ENCODE measurements around the gene ZBTB7C.

The ZBTB7C gene

DNA sequence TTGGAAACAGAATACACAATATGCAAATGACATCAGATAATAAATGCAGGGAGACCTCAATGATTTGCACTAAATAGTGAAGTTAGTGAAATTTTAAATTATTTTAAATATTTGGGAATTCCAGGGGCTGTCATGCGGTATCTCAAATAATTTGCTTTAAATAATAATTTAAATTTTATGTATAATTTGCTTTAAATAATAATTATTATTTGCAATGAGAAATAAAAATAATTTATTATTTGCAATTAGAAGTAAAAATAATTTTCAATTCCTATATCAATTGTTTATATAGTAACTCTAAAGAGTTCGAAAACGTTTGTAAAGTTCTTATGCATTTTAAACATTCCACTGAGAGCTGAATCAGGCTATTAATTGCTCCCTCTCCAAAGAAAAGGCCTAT, 226.4 kb downstream of the ZBTB7C start:
- no peak for DNase-seq

DNA sequence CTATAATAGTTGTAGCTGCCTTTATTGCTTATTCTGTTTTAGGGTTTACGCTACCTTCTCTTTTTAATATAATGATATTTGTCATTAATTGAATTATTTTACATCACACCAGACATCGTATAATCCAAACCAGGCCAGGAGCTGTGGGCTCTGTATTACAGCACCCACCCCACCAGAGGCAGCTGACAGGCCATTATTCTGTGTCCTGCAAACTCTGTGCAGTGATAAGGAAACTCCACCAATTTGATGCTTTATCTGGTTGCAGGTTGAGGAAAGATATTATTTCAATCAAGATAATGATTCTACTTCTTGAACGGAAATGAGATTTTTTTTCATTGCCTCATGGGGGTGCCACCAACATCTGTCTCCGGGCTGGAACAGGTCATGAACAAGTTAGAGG, 227.3 kb downstream of the ZBTB7C start:
- DNase-seq, result no peak

DNA sequence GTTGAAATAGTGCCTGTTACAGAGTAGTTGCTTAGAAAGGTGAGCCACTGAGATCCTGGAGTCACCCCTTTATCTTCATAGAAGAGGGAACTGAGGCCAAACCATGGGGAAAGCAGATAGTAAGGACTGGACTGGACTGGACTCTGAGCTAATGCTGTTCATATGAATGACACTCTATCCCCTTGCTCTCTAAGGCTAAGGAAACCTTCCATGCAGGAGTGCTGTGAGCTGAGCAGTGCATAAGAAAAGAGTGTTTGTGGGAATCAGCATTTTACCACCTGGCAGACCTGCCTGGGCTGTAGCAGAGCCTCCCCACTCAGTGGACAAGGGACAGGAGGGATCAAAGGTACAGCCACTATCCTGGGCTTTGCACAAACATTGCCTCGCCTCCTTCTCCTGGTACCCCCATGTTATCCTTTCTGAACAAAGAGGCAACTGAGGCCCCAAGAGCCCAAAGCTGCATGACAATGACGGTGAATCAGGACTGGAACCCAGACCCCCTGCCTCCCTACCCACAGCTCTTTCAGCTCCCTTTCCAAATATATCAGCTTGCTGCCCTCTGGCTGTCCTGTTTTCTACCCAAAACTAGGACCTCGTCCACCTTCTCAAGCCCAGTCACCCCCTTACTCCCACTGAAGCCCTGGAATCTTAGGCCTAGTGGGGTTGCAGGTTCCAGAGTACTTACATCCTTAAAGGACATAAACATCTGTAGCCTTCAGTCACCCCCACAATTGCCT, 227.9 kb downstream of the ZBTB7C start:
- no peak for DNase-seq

DNA sequence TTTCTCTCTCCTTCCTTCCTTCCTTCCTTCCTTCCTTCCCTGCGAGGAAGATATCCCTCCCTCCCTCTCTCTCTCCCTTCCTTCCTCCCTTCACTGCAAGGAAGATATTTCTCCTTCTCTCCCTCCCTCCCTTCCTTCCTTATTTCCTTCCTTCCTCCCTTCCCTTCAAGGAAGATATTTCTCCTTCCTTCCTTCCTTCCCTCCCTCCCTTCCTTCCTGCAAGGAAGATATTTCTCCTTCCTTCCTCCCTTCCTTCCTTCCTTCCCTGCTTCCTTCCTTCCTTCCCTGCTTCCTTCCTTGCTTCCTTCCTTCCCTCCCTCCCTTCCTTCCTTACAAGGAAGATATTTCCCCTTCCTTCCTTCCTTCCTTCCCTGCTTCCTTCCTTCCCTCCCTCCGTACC, 229.5 kb downstream of the ZBTB7C start:
- DNase-seq, result no peak

DNA sequence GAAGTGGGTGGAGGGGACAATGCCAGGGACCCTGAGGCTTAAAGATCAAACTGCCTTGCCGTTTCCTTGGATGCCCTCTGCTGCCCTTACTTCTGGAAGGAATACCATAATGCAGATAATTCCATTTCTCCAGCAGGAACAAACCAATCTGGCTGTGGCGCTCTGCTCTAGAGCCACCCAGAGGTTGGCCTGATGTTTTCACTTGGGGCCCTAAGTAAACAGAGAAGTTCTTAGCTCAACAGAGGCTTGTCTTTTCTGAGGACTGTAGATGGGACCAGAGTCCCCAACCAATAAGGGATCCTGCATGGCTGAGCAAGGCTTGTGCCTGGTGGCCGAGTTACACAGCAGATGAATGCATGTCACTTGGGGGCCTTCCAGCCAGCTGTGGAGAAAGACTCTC, 230.2 kb downstream of the ZBTB7C start:
- DNase-seq, result no peak

DNA sequence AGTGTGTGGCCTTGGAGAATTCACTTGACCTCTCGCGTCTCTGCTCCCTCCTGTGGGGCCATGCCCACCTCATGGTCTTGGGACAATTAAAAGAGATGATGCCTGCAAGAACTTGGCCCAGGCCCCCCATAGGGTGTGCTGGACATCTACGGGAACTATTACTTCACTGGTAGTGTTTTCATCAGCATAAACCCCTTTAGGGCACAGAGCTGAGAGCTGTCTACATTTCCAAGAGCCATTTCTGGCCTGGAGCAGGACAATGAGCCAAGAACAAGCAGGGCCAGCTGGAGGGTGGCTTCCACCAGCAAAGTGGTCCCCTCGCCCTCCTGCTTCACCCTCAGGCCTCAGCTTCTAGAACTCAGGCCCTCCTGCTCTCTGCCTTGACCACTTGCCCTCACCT, 232.3 kb downstream of the ZBTB7C start:
- no peak for DNase-seq

DNA sequence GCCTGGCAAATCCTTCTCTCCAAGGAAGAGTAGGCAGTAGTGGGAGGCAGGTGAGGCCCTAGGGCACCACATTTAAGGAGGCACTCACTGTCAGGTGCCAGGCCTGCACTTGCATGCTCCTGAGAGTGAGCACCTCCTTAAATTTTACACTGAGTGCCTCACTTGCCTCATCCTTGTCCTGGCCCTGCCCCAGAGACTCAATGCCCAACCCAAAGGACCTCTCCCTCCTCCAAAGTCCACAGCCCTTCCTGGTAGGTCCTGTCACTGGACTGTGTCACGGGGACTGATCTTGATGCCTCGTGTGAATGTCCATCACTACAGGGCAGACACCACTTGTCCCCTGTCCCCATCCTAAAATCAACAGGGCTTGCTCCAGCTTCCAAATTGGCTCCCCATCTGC, 235.6 kb downstream of the ZBTB7C start:
- DNase-seq, result no peak

DNA sequence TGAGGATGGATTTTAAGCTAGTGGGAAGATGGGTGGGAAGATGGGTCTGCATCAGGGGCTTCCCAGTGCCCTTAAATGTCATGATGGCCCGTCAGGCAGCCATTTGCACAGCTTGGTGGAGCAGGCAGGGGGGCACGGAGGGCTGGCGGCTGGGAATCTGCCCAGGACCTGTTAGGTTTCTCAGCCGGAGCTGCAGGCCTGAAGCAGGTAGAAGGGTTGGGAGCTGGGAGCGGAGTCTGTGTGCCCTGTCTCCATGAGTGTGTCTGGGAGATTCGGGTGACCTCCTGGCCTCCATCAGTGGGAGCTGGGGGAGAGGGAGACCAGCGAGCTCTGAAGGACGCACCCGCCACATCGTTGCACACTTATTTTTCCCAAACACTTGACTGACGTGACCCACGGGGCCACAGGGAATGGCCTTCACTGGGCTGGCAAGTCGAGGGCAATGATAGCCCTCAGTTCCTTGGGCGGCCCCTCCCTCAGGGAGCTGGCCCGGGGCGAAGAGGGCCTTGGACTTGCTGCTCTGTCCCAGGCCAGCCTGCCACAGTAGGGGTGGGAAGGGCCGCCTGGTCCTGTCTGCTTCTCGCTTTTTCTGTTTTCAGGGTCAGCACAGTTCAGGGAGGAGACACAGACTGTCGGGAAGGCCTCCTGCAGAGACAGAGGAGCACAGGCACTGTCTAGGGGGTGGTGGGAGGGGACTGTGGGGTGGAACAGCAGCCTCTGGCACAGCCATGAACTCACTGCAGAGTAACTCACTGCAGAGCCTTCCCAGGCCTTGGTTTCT, 236.8 kb downstream of the ZBTB7C start:
- DNase-seq, result no peak

DNA sequence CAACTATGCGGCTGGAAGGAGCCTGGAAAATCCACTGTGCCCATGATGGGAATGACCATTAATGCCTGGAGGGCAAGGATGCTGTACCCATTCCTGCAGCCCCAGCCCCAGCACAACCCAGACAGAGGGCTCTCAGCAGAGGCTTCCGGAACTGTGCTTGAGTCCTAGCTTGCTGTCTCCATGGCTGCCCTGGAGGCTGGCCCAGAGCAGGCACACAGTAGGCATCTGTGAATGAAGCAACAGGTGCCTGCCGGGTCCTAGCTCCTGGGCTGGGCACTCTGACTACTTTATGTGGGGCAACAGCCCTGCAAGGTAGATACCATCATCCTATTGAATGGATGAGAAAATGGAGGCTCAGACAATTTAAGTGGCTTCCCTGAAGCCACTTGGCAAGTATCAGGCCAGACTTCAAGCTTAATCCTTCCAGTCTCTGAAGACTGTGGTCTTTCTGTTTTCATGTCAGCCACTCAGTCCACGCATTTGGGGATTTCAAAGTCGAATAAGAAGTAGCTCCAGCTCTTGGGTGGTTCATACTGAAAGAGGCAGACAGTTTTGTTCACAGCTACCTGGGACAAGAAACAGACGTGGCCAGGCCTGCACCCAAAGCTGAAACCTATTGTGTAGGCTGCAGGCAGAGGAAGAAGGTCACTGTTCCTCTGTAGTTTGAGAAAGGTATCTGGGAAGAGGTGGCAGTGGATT, 237.5 kb downstream of the ZBTB7C start:
- DNase-seq, result no peak

DNA sequence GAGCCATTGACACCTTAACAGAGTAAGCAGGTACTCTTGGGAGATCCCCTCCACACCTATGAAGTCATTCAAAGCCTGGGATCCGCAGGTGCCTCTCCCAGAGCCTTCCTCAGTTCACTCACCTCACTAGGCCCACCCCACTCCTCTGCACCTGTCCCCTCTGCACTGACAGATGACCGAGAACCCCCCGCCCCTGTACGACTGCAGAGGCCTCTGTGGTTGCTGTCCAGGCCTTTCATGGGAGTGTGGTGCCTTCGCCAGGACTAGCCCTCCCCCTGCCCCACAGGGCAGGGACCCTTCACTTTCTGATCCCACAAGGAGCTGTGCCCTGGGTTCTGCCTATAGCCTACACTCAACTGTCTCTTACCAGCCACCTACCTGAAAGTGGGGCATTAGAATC, 238.5 kb downstream of the ZBTB7C start:
- no peak for DNase-seq

DNA sequence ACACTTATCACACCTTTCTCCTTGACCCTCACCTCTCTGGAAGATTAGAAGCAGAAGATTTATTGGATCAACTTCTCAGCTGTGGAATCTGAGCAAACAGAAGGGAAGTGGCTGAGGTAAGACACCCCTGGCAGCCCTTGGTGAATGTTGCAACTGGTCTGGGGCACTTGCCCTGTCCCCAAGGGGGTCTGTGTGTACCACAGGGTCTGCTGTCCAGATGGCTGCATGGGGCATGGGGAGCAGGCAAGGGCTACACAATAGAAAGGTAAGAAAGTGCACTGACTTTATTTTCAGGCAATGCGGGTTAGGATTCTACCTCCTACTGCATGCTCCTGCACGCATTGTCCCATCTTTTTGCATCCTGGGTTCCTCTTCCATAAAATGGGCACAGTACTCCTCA, 240.3 kb downstream of the ZBTB7C start:
- no peak for DNase-seq

DNA sequence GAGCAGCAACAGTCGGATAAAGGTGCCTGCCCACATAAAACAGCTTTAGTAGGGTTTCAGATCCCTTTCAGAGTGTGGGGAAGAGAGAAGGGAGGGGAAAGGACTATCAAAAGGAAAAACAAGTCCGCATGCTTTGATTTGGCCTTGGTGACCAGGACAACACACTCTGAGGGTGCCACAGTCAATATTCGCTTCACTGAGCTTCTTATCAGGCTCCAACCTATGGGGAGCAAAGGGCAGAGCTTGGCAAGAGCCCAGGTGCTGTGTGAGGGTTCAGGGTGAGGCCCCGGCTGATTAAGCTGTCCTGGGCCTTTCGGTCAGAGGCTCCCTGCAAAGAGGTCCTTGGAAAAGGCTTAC, 241.3 kb downstream of the ZBTB7C start:
- DNase-seq, result no peak

DNA sequence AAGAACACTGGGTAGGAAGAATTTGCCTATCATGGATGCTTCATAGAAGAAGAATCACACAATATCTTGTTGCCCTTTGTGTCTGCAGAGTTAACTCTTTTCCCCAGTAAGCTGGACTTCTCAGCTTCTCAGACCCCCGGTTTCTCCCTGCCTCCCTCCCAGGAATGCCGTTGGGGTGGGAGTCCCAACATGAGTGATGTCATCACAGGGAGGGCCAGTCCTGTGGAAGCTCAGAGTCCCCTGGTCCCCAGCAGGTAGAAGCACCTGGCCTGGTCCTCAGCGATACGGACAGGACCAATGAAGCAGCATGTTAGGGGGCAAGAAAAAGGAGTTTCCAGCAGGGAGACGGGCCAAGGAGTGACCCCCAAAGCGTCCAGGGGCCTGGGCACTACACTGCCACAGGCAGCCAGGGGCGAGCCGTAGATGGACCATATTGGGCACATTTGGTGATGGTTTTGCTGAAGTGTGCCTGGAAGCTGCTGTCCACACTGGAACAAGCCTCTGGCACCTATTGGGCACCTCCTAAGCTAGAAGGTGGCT, 242.8 kb downstream of the ZBTB7C start:
- DNase-seq, result no peak

DNA sequence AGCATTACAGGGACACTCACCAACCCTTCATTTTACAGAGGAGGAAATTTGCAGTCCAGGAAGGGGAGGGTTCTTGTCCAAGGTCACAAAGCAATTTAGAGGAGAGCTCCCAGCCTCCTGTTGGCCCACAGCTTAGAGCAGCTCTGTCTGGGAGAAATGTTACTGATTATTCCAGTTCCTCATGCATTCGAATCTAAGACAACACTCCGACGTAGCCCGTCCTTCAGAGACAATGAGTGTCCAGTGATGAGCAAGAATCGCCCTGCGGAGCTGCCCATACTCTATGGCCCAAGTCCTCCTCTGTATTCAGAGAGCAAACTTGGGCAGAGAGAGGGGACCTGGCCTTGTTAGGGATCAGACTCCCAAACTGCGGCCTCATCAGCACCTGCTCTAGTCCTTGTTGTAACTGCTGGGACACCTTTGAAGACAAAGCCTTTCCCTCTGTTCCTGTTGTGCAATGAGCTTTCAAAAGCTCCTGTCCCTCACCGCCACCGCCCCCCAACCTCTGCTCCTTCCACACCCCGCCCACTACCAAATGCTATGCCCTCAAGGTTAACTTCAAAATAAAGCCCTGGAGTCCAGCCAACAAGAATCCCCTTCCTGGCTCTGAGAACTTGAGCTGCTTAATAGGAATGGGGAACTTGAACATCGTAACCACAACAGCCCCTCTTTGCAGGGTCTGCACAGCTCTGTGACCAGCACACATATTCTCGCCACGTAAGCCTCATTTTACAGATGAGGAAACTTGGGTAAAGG, 243.9 kb downstream of the ZBTB7C start:
- peak; percentile 78 for DNase-seq

DNA sequence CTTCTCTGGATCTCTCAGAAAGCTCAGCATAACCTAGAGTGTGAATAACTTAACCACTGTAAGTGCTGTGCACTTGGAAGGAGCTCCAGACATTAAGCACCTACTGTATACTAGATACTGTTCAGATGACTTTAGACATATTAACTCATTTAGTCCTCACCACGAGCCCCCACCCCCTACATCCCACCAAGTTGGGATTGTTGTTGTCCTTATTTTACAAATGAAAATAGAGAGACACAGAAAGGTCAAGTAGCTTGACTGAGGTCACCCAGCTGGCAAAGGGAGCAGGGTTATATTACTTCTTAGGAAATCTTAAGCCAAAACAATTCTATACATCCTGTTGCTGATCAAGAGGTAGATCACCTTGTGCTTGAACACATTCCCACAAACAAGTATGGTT, 244.5 kb downstream of the ZBTB7C start:
- DNase-seq, result no peak

DNA sequence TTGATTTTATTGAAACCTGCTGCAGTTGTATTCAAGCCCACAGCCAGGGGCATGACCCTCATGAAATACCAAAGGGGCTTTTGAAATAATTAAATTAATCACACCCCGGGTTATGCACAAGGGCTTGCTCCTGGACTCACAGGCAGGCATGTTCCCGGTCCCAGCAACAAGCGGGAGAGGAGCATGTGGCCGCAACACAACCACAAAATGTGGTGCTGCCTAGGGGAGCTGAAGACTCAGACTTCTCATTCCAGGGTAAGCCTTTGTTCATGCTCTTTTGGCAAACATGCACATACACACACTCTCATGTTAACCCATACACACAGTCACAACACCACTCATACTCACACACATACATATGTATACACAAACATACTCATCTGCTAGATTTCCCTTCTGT, 245.1 kb downstream of the ZBTB7C start:
- DNase-seq, result no peak

DNA sequence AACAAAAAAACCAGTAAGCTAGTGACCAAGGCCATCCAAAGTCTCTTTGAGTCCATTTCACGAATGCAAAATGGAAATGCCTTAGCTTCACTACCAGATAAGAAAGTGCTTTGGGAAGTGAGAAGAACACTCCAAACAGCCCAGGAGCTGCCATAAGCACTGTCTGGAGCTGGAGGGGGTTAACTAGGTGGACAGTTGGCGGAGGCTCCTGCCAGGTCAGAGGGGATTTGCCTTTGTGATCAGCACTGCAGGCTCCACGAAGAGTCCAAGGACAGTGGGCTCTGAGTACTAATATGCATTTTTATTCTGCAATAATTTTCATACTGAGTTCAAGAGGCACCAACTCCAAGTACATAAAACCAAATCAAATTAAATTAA, 245.5 kb downstream of the ZBTB7C start:
- no peak for DNase-seq

DNA sequence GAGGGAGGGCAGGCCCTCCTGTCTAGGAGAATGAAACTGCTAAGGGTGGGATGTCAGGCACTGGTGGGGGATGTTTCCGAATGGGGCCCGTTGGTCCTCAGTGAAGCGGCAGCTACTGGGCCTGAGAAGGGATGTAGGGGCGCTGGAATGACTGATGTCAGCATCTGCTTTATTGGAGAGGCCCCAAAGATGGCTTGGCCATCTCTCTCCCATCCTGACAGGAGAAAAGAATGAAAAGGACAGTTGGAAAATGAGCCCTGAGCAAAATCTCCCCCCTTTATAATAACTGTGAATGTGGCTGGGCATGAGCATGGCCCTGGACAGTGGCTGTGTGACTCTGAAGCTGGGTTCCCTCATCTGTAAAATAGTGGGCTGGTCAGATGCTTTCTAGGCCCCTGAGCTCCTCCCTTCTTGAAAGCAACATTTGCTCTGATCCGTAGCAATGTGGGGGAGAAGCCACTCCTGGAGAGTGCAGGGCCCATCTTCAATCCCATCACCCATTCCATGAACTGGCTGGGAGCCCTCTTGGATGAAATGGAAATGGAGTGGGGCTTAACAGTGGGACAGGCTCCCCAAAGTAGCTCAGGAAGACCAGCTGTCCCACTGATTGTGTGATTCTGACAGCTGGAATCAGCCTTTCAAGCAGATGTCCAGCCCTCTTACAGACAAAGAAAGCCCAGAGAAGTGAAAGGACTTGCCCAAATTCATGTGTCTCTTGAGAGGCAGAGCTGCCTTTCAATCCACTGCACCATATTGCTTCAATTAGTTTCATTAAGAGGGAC, 246.0 kb downstream of the ZBTB7C start:
- DNase-seq, result no peak

DNA sequence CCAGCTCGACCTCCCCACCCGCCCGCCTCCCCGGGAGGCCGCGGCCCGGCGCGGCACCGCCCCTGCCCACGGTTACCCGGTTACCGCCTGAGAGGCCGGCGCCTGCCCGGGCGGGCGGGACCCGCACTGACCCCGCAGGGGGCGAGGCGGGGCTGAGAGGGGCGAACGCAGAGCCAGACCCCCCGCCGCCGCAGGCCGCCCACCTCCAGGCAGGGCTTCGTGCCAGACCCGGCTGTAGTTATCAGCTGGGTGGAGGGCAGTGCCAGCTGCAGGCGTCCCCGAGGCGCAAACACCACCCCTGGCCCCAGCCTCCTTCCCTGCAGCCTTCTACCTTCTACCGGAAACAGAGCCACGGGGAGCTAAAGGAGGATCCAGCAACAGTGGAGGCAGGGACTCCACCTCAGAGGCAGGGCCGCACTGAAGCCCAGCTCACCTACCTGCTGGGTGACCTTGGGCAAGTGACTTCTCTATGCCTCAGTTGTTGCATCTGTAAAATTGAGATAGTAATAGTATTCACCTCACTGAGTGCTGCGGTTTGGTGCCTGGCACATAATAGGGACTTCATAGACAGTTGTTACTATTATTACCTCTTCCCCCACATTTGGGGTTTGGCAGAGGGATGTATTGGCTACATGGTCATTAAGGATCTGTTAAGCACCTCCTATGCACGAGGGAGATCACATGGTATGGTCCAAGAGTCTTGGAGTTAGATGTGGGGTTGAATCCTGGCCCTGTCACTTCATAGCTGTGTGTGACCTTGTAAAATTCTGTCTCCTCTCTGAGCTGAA, 247.1 kb downstream of the ZBTB7C start:
- no peak for DNase-seq

DNA sequence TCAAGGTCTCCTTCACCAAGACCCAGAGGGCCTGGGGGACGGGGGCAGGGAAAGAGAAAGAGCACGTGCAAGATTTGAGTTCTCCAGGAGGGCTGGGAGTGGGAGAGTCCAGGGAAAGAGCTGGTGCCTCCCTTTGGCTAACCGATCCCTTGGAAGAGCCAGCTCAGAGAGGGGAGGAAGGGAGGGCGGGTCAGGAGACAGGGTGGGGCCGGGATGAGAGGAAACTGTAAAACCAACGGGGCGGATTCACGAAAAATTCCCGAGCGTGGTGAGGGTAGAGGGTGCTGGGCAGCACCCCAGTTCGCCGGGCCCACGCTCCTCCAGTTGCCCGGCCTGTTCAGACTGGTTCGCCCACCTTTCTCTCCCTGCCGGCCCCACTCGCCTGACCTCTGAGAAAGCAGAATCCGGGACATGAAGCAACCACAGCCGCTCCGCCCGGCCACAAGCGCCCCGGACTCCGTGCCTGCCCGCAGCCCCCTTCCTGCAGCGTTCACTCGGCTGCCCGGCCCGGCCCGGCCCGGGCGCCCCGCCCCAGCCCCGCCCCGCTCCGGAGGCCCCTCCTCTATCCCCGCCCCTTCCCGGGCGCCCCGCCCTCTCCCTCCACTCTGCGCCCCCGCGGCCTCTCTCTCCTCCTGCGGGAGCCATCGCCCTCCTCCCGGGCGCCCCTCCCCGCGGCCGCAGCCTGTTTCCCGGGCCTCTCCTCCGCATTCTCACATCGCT, 247.8 kb downstream of the ZBTB7C start:
- peak; percentile 32 for DNase-seq

DNA sequence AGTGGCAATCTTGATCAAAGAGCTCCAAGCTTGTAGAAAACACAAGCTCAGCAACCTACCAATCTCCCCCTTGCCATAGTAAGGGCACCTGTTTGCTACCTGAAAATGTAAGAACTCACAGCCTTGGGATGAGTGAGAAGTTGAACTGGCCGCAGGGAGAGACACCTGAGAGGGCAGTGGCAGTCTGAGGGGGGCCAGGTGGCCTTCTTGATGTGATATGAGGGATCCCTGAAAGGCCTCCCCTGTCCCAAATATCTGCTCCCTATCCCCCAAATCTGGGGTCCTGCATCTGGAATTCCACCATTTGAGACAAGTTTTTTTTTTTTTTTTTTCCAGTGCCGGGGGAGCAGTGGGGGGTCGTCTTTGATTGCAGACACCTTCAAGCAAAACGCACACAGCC, 248.6 kb downstream of the ZBTB7C start:
- DNase-seq, result no peak
